ENCODE data around the gene QKI.
"Not testable (repeated sequence)": the region's sequence is repeated elsewhere in the genome, so short reads cannot be mapped to it uniquely, and the experiment has no call there.

QKI gene

GRCh38 chr6:163583558-163583957 lies 169.0 kb downstream of the QKI start:
- Mint-ChIP-seq H3K36me3 (ENCODE audit: low read depth) (peaks cover 7% of the 10 kb centered on the region), H3K27ac (no peak overlapping the region), H3K4me3 (no peak overlapping the region), H3K4me1 (peaks cover 15% of the 10 kb centered on the region), H3K27me3 (ENCODE audit: low read depth, poor library complexity) (peaks cover 5% of the 10 kb centered on the region), H3K9me3 (no peaks in the 10 kb centered on the region)
- DNase-seq, result no peak
- no peak for TF ChIP-seq CTCF (IDR thresholded peaks at IDR 0.05)

GRCh38 chr6:163585932-163586437 lies 171.5 kb downstream of the QKI start:
- Mint-ChIP-seq H3K4me1 (peaks cover 5% of the 10 kb centered on the region), H3K4me3 (no peak overlapping the region), H3K27ac (no peak overlapping the region), H3K27me3 (ENCODE audit: low read depth, poor library complexity) (peaks cover 8% of the 10 kb centered on the region), H3K9me3 (peaks cover 16% of the 10 kb centered on the region), H3K36me3 (ENCODE audit: low read depth) (peaks cover 10% of the 10 kb centered on the region)
- no peak for DNase-seq
- no peak for TF ChIP-seq CTCF (IDR thresholded peaks at IDR 0.05)

- no peak overlapping the region for H3K4me3 Mint-ChIP-seq
- TF ChIP-seq CTCF (IDR thresholded peaks at IDR 0.05), result no peak
These were observed 172.4 kb downstream of the QKI start for GRCh38 chr6:163586888-163587287.

GRCh38 chr6:163588220-163588919 lies 173.9 kb downstream of the QKI start:
- no peak for DNase-seq
- Mint-ChIP-seq H3K27me3 (ENCODE audit: low read depth, poor library complexity) (peaks cover 12% of the 10 kb centered on the region), H3K4me1 (peaks cover 5% of the 10 kb centered on the region), H3K36me3 (ENCODE audit: low read depth) (peaks cover 27% of the 10 kb centered on the region), H3K27ac (no peak overlapping the region), H3K4me3 (no peak overlapping the region), H3K9me3 (peaks cover 37% of the 10 kb centered on the region)
- TF ChIP-seq CTCF (IDR thresholded peaks at IDR 0.05), result no peak

More at GRCh38 chr6:163586888-163587287, 172.4 kb downstream of the QKI start:
- peaks cover 12% of the 10 kb centered on the region for H3K27me3 Mint-ChIP-seq (ENCODE audit: low read depth, poor library complexity)
- peaks cover 23% of the 10 kb centered on the region for H3K9me3 Mint-ChIP-seq
- H3K27ac Mint-ChIP-seq, result no peak overlapping the region
- DNase-seq, result no peak
- H3K4me1 Mint-ChIP-seq, result peaks cover 5% of the 10 kb centered on the region
- H3K36me3 Mint-ChIP-seq (ENCODE audit: low read depth), result peaks cover 15% of the 10 kb centered on the region

GRCh38 chr6:163589387-163589786 lies 174.9 kb downstream of the QKI start:
- peaks cover 7% of the 10 kb centered on the region for H3K27me3 Mint-ChIP-seq (ENCODE audit: low read depth, poor library complexity)
- H3K9me3 Mint-ChIP-seq, result peaks cover 42% of the 10 kb centered on the region
- no peak for TF ChIP-seq CTCF (IDR thresholded peaks at IDR 0.05)
- peaks cover 5% of the 10 kb centered on the region for H3K4me1 Mint-ChIP-seq
- peaks cover 24% of the 10 kb centered on the region for H3K36me3 Mint-ChIP-seq (ENCODE audit: low read depth)
- DNase-seq, result no peak
- H3K27ac Mint-ChIP-seq, result peak overlapping the region; percentile 2
- no peak overlapping the region for H3K4me3 Mint-ChIP-seq

- not testable (repeated sequence) for H3K4me1 Mint-ChIP-seq; DNase-seq; H3K27ac Mint-ChIP-seq; H3K4me3 Mint-ChIP-seq; H3K27me3 Mint-ChIP-seq (ENCODE audit: low read depth, poor library complexity)
- H3K9me3 Mint-ChIP-seq, result peaks cover 44% of the 10 kb centered on the region
- peaks cover 24% of the 10 kb centered on the region for H3K36me3 Mint-ChIP-seq (ENCODE audit: low read depth)
These were observed 175.6 kb downstream of the QKI start for GRCh38 chr6:163590132-163590531.
